VCaP (cell line): ENCODE results near the gene KLHL11.

Experiments
- H3K27ac ChIP-seq: fragments of 450-650 bp; 2 replicates; pipeline ENCODE4 v1.5.1; 2017
- TF ChIP-seq, protein P1 (sequence below): fragments of 450-650 bp; conservative IDR thresholded peaks from 2 replicates; pipeline ENCODE4 v1.5.1; 2017; ENCODE audit warnings: mild to moderate bottlenecking, moderate library complexity

KLHL11 gene

DNA sequence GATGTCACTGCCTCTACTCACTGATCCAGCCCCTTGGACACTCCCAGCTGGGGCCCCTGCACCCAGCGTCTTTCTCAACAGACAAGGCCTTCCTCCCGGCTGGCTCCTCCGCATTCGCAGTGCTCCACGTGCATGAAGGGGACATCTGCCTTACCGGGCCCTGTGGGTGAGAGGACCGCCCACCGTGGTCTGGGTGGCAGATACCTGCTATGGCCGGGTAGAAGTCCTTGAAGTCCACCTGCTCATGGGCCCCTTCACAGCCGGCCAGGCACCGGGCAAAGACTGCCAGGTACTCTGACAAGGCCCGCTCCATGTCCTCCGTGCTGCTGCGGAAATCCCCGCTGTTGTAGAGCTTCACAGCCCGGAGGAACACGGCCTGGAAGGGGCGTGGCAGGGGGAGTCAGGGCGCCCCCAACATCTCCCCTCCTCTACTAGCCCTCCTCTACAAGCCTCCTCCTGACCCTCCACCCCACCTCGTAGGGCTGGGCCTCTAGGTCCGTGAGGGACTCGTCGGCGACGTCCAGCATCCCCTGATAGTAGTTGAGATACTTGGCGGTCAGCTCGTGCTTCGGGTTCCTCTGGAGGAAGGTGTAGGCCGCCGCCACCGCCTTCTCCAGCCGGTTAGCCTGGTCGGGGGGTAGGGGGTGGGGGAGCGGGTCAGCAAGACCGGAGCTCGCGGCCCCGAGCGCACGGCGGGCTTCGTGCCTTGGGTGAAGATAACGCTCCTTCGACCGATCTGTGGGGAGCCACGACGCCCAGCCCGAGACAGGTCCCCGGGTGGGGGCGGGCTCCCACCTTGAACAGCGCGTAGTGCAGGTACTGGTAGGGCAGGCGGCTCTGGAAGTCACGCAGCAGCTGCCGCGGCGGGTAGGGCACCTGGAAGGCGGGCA lies 54.3 kb downstream of the KLHL11 start:
- TF ChIP-seq, protein P1, sequence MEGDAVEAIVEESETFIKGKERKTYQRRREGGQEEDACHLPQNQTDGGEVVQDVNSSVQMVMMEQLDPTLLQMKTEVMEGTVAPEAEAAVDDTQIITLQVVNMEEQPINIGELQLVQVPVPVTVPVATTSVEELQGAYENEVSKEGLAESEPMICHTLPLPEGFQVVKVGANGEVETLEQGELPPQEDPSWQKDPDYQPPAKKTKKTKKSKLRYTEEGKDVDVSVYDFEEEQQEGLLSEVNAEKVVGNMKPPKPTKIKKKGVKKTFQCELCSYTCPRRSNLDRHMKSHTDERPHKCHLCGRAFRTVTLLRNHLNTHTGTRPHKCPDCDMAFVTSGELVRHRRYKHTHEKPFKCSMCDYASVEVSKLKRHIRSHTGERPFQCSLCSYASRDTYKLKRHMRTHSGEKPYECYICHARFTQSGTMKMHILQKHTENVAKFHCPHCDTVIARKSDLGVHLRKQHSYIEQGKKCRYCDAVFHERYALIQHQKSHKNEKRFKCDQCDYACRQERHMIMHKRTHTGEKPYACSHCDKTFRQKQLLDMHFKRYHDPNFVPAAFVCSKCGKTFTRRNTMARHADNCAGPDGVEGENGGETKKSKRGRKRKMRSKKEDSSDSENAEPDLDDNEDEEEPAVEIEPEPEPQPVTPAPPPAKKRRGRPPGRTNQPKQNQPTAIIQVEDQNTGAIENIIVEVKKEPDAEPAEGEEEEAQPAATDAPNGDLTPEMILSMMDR, result no peak

DNA sequence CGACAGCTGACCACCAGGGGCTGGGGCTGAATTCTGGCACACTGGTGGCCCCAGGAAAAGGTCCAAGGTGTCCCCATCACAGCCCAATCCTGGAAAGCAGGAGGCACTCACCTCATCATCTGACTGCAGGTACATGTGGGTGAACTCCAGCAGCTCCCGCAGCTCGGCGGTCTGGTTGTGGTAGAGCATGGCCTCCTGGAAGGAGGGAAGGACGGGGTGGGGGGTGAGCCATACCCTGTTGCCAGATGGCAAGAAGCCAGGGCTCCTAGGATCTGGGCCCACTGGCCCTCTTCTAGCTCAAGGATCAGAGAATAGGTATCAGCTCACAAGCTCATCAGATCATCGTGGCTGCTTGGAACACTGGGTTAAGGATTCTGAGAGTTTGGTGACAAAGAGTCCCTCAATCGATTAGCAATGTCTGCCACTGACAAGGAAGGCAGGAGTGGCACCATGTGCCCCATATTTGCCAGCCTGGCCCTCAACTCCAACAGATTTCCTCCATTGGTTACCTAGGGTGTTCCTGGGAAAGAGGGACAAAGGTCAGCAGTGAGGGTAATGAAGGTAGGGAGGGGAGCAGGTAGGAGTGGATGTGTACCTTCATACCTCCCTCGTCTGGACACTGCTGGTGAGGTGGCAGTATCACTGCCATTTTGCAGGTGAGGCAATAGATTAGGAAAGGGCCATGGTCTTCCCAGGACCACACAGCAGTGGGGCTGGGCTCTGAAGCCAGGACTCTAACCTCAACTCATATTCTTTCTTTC lies 58.4 kb downstream of the KLHL11 start:
- TF ChIP-seq, protein P1, result no peak
- no peak overlapping the region for H3K27ac ChIP-seq

More for the DNA sequence above, 54.3 kb downstream of the KLHL11 start:
- H3K27ac ChIP-seq, result peak overlapping the region; percentile 87
